Thyroid gland (tissue), 4 donors: ENCODE data around the gene ANXA2R. TPM values are rescaled to one million over a fixed set of nuclear protein-coding genes. Genes with fewer than 3 reads are reported as not detected.
A peak's percentile ranks its signal among the peaks of the same experiment; 100 is the strongest.

ENCODE experiments used
- DNase-seq, 2 donors: peaks; one replicate each; pipeline ENCODE4 v3.0.0-alpha.2; 2019
- H3K27ac ChIP-seq, 3 donors: fragments of 200-600 bp; sonication (generic); 1 replicate in 2 of 3; 2 replicates in 1 of 3; pipeline ENCODE4 v1.5.1; 2016 to 2019; ENCODE audit warnings: mild to moderate bottlenecking in 1 of 3, moderate library complexity in 1 of 3
- H3K27me3 ChIP-seq: fragments of 200-600 bp; sonication (generic); one replicate; pipeline ENCODE4 v1.5.1; 2019
- H3K36me3 ChIP-seq, 2 donors: fragments of 200-600 bp; sonication (generic); one replicate each; pipeline ENCODE4 v1.5.1; 2016 to 2019
- H3K4me1 ChIP-seq, 2 donors: fragments of 200-600 bp; sonication (generic); one replicate each; pipeline ENCODE4 v1.5.1; 2017 to 2019
- H3K4me3 ChIP-seq, 3 donors: fragments of 200-600 bp; sonication (generic); replicated peaks in 1 of 3; 1 replicate in 2 of 3; 2 replicates in 1 of 3; pipeline ENCODE4 v1.5.1; 2016; ENCODE audit warnings: mild to moderate bottlenecking in 1 of 3
- H3K9me3 ChIP-seq: fragments of 200-600 bp; sonication (generic); one replicate; pipeline ENCODE4 v1.5.1; 2017
- CTCF ChIP-seq, 6 experiments: fragments of 200-600 bp in 3 of 6; fragments of 450-650 bp in 3 of 6; sonication (generic) in 3 of 6; IDR thresholded peaks; one replicate each; pipeline ENCODE4 v1.5.1; 2016 to 2019; ENCODE audit warnings: antibody characterized with exemption in 6 of 6, mild to moderate bottlenecking in 2 of 6, inconsistent platforms in 1 of 6, moderate library complexity in 1 of 6
- POLR2A ChIP-seq, 2 donors: fragments of 450-650 bp; IDR thresholded peaks; one replicate each; pipeline ENCODE4 v1.6.1; 2017; ENCODE audit warnings: antibody characterized with exemption in 2 of 2, mild to moderate bottlenecking in 2 of 2, moderate library complexity in 1 of 2
- WGBS, 2 donors: methylation state at CpG; one replicate each; pipeline ENCODE4 v1.1.5; 2017; 5-methylcytosine and 5-hydroxymethylcytosine counted together
- intact Hi-C: fragments of 100-400 bp; cut with DNase I; formaldehyde crosslinking; loops from one replicate; pipeline ENCODE4 v1.15.1; 2023
- total RNA-seq, 4 donors: library from RNA; depleted of rRNA; stranded (reverse); fragments of >200 nt; gene quantifications; one replicate each; pipeline ENCODE4 v1.2.3, GENCODE V29; 2016

Gene ANXA2R
- total RNA-seq, 4 donors from 2014 or later, result 1.2 to 6.3 (median 4.0) TPM

- Histone ChIP-seq H3K36me3 (no peaks in the 10 kb centered on the region), H3K9me3 (no peaks in the 10 kb centered on the region), H3K4me3 (peak overlapping the region in 1 of 3 donors; percentile 23), H3K4me1 (peaks cover 12 to 18% of the 10 kb centered on the region in 2 donors), H3K27ac (peak overlapping the region; percentile 26 to 78 (median 76)), H3K27me3 (peaks cover 74% of the 10 kb centered on the region)
- WGBS, 2 donors, result 13 to 18% methylated on average over 6 of the region's 6 CpGs
- intact Hi-C loops, result loop anchor here (5.0 kb wide), 2 partner anchors 42 to 43 kb away; no protein-coding TSS in a partner anchor
- TF ChIP-seq CTCF (IDR thresholded peaks at IDR 0.05) (no peak), POLR2A (IDR thresholded peaks at IDR 0.05) (no peak)
- DNase-seq, result no peak
These were observed 45.9 kb downstream of the ANXA2R start for GRCh38 chr5:42994246-42994554.

GRCh38 chr5:42993516-42994245 lies 46.4 kb downstream of the ANXA2R start:
- H3K27me3 ChIP-seq, result peaks cover 74% of the 10 kb centered on the region
- no peak for DNase-seq
- peak overlapping the region in 1 of 3 donors; percentile 23 for H3K4me3 ChIP-seq
- peak overlapping the region; percentile 26 to 78 (median 76) for H3K27ac ChIP-seq
- no peaks in the 10 kb centered on the region for H3K9me3 ChIP-seq
- H3K36me3 ChIP-seq, result no peaks in the 10 kb centered on the region
- intact Hi-C loops, result loop anchor here (5.0 kb wide), 2 partner anchors 41 to 44 kb away; no protein-coding TSS in a partner anchor
- peak in 1 of 6 experiments; percentile 4 for TF ChIP-seq CTCF (IDR thresholded peaks at IDR 0.05)
- no peak for TF ChIP-seq POLR2A (IDR thresholded peaks at IDR 0.05)
- peaks cover 12 to 18% of the 10 kb centered on the region in 2 donors for H3K4me1 ChIP-seq
- 12 to 18% methylated on average over 34 of the region's 34 CpGs for WGBS, 2 donors

GRCh38 chr5:42992088-42992879 lies 47.8 kb downstream of the ANXA2R start:
- DNase-seq, result peak; percentile 57 to 64
- TF ChIP-seq CTCF (IDR thresholded peaks at IDR 0.05) (no peak), POLR2A (IDR thresholded peaks at IDR 0.05) (peak in 1 of 2 donors; percentile 46)

GRCh38 chr5:42991404-42992087 lies 48.6 kb downstream of the ANXA2R start:
- 31 to 32% methylated on average over 36 of the region's 36 CpGs for WGBS, 2 donors
- DNase-seq, result no peak
- Histone ChIP-seq H3K27ac (peak overlapping the region; percentile 76 to 89 (median 79)), H3K4me1 (peaks cover 12 to 18% of the 10 kb centered on the region in 2 donors), H3K4me3 (peak overlapping the region in 1 of 3 donors; percentile 40), H3K9me3 (no peaks in the 10 kb centered on the region), H3K27me3 (peaks cover 53% of the 10 kb centered on the region), H3K36me3 (no peaks in the 10 kb centered on the region)
- TF ChIP-seq CTCF (IDR thresholded peaks at IDR 0.05) (no peak), POLR2A (IDR thresholded peaks at IDR 0.05) (no peak)
- intact Hi-C loops, result loop anchor here (5.0 kb wide), 2 partner anchors 39 to 46 kb away; no protein-coding TSS in a partner anchor

More at GRCh38 chr5:42992088-42992879, 47.8 kb downstream of the ANXA2R start:
- H3K27ac ChIP-seq, result peak overlapping the region; percentile 76 to 89 (median 79)
- intact Hi-C loops, result loop anchor here (5.0 kb wide), 2 partner anchors 40 to 45 kb away; no protein-coding TSS in a partner anchor
- 4 to 7% methylated on average over 44 to 67 of the region's 71 CpGs for WGBS, 2 donors
- peaks cover 12 to 18% of the 10 kb centered on the region in 2 donors for H3K4me1 ChIP-seq
- peak overlapping the region in 2 of 3 donors; percentile 37 to 40 for H3K4me3 ChIP-seq
- H3K36me3 ChIP-seq, result no peaks in the 10 kb centered on the region
- peaks cover 61% of the 10 kb centered on the region for H3K27me3 ChIP-seq
- H3K9me3 ChIP-seq, result no peaks in the 10 kb centered on the region
